Spleen (tissue), 7 donors: Measurements from ENCODE around the gene EFS.

Experiments used
- POLR2A ChIP-seq, 3 donors: fragments of 450-650 bp; IDR thresholded peaks; one replicate each; pipeline ENCODE4 v1.5.1; 2017; ENCODE audit warnings: antibody characterized with exemption in 3 of 3, mild to moderate bottlenecking in 1 of 3
- POLR2AphosphoS5 ChIP-seq, 3 donors: sonication (generic); formaldehyde crosslinking; IDR thresholded peaks; one replicate each; pipeline ENCODE4 v1.5.1; 2017; ENCODE audit warnings: antibody characterized with exemption in 3 of 3
- TF ChIP-seq, protein P1 (sequence below), 11 experiments: fragments of 200-600 bp in 7 of 11; fragments of 450-650 bp in 4 of 11; sonication (generic) in 4 of 11; IDR thresholded peaks in 8 of 11; conservative IDR thresholded peaks in 3 of 11; 1 replicate in 7 of 11; 2 replicates in 4 of 11; pipeline versions ENCODE4 v1.4.0 to v1.8.0; 2016 to 2021; ENCODE audit warnings: antibody characterized with exemption in 11 of 11, inconsistent platforms in 4 of 11, mild to moderate bottlenecking in 1 of 11
- donor health status: DM: no; HTN: no; CAD: no; lungs with moderate emphysema.
- donor health status: DM: no; HTN: no; CAD: no.
- donor health status: DM: no; HTN: no; CAD: no.

DNA sequence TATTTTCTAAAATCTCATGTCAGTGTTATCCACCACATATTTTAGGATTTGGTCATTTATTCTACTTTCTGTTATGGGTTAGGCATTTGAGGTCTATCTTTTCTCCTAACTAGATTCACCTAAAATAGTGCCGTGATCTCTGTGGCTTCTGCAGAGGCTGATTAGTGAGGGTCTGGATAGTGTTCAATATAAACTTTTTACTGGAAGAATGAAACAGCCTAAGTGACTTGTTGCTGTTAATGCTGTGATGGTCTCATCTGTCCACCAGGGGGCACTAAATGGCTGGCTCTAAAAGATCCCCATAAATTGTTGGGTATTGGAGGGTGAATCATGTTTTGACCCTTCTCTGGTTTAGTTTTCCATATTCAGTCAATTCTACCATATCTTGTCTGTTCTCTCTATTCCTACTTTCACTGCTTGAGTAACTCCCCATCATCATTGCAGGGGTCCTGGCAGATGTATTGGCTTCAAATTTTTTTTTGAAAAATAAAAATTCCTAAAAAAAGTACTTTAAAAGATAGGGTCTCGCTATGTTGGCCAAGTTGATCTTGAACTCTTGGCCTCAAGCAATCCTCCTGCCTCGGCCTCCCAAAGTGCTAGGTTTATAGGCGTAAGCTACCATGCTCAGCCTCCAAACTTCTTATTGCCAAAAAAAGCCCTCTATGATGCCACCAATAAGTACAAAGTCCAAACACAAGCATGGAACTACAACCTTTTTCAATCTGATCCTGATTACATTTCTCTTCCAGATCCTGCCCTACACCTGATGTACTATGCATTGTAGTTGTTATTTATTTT, 36.8 kb downstream of the EFS start:
- TF ChIP-seq, protein P1, sequence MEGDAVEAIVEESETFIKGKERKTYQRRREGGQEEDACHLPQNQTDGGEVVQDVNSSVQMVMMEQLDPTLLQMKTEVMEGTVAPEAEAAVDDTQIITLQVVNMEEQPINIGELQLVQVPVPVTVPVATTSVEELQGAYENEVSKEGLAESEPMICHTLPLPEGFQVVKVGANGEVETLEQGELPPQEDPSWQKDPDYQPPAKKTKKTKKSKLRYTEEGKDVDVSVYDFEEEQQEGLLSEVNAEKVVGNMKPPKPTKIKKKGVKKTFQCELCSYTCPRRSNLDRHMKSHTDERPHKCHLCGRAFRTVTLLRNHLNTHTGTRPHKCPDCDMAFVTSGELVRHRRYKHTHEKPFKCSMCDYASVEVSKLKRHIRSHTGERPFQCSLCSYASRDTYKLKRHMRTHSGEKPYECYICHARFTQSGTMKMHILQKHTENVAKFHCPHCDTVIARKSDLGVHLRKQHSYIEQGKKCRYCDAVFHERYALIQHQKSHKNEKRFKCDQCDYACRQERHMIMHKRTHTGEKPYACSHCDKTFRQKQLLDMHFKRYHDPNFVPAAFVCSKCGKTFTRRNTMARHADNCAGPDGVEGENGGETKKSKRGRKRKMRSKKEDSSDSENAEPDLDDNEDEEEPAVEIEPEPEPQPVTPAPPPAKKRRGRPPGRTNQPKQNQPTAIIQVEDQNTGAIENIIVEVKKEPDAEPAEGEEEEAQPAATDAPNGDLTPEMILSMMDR (IDR thresholded peaks at IDR 0.05 in 8 of 11, conservative IDR thresholded peaks at IDR 0.05 in 3 of 11), result peak; percentile 62 to 90 (median 86)
- TF ChIP-seq POLR2AphosphoS5 (IDR thresholded peaks at IDR 0.05) (no peak), POLR2A (IDR thresholded peaks at IDR 0.05) (no peak)
